ENCODE data around the gene IDNK.

DNA sequence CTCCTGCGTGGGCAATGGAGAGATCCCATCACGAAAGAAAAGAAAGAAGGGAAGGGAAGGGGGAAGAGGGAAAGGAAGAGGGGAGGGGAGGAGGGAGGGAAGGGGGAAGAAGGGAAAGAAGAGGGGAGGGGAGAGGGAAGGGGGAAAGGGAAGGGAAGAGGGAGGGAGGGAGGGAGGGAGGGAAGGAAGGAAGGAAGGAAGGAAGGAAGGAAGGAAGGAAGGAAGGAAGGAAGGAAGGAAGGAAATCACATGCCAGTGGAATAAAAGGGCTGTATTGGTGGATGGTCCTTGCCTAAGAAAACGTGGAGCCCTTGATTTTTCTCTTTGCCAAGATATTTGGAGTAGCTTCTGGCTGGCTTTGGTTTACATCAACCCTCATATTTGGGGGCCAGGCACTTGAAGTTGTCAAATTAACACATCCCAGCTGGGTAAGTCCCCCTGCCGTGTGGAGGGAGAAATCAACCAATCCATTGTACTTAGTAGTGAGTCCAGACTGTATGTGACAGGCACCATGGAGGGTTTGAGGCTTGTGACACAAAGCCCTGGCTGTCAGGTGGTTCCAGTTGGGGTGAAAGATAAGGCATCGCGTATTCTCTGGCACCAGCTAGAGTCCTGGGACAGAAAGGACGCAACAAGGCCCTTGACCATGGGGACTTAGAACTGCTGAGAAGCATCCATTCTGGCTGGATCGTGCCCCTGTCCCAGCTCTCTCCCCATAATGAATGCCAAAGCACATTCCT lies 23.7 kb downstream of the IDNK start:
- TF ChIP-seq, protein P1, sequence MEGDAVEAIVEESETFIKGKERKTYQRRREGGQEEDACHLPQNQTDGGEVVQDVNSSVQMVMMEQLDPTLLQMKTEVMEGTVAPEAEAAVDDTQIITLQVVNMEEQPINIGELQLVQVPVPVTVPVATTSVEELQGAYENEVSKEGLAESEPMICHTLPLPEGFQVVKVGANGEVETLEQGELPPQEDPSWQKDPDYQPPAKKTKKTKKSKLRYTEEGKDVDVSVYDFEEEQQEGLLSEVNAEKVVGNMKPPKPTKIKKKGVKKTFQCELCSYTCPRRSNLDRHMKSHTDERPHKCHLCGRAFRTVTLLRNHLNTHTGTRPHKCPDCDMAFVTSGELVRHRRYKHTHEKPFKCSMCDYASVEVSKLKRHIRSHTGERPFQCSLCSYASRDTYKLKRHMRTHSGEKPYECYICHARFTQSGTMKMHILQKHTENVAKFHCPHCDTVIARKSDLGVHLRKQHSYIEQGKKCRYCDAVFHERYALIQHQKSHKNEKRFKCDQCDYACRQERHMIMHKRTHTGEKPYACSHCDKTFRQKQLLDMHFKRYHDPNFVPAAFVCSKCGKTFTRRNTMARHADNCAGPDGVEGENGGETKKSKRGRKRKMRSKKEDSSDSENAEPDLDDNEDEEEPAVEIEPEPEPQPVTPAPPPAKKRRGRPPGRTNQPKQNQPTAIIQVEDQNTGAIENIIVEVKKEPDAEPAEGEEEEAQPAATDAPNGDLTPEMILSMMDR (optimal IDR thresholded peaks at IDR 0.05 in 1 of 3, IDR thresholded peaks at IDR 0.05 in 1 of 3, conservative IDR thresholded peaks at IDR 0.05 in 1 of 3; ENCODE audit: extremely low read depth in 1 of 3, insufficient read depth in 2 of 3, low read length in 3 of 3): no peak
- TF ChIP-seq EZH2 (IDR thresholded peaks at IDR 0.05; ENCODE audit: low read length): no peak

Data from keratinocyte (primary cell).